Coronary artery (tissue), 2 donors: ENCODE results near the gene WDR82.

ENCODE experiments used
- DNase-seq: peaks from one replicate; pipeline ENCODE4 v3.0.0-alpha.2; 2017; ENCODE audit warnings: low spot score
- H3K27ac ChIP-seq, 2 donors: fragments of 200-600 bp; sonication (generic); one replicate each; pipeline ENCODE4 v1.5.1; 2016 to 2019
- H3K4me3 ChIP-seq: fragments of 200-600 bp; sonication (generic); 2 replicates; pipeline ENCODE4 v1.5.1; 2016; ENCODE audit warnings: mild to moderate bottlenecking, moderate library complexity
- CTCF ChIP-seq: fragments of 200-600 bp; sonication (generic); IDR thresholded peaks from one replicate; pipeline ENCODE4 v1.5.1; 2019; ENCODE audit warnings: antibody characterized with exemption

The WDR82 gene

GRCh38 chr3:52226229-52226817 lies 52.1 kb downstream of the WDR82 start:
- H3K4me3 ChIP-seq, result no peak overlapping the region
- DNase-seq, result no peak
- TF ChIP-seq CTCF, result no peak
- H3K27ac ChIP-seq, result no peak overlapping the region

- DNase-seq, result no peak
- TF ChIP-seq CTCF, result no peak
- Histone ChIP-seq H3K4me3 (no peak within 1 kb of the TSS), H3K27ac (no peak within 1 kb of the TSS)
These were observed 52.8 kb downstream of the WDR82 start, which contains the start of gene TLR9 for GRCh38 chr3:52225452-52226228. TLR9 (minus strand) TSS chr3:52225645; CDS start chr3:52225529, 116 bp downstream.

DNA sequence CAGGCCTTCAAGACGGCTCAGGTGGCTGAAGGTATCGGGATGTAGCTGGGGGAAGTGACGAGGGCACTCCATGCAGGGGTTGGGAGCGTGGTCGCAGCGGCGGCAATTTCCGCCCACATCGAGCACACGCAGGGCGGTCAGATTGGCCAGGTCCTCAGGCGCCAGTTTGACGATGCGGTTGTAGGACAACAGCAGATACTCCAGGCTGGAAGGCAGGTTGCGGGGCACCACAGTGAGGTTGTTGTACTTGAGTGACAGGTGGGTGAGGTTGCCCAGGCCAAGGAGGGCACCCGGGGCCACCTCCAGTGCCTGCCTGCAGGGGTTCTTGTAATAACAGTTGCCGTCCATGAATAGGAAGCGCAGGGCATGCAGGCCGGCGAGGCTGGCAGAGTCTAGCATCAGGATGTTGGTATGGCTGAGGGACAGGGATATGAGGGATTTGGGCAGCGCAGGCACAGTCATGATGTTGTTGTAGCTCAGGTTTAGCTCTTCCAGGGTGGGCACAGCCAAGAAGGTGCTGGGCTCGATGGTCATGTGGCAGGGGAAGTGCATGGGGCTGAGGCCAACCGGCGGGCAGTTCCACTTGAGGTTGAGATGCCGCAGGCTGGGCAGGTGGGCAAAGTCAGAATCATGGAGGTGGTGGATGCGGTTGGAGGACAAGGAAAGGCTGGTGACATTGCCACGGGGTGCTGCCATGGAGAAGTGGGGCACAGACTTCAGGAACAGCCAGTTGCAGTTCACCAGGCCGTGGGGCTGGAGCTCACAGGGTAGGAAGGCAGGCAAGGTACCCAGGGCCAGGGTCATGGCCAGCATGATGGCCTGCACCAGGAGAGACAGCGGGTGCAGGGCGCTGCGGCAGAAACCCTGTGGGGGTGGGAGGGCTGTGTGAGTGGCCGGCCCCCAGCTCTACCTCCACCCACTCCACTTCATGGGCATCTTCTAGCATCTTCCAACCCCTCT lies 54.7 kb downstream of the WDR82 start:
- DNase-seq, result no peak
- Histone ChIP-seq H3K27ac (no peak overlapping the region), H3K4me3 (no peak overlapping the region)
- TF ChIP-seq CTCF, result no peak

- TF ChIP-seq CTCF, result no peak
- H3K4me3 ChIP-seq, result no peak overlapping the region
- DNase-seq, result no peak
- no peak overlapping the region for H3K27ac ChIP-seq
These were observed 55.9 kb downstream of the WDR82 start for GRCh38 chr3:52222319-52223221.

DNA sequence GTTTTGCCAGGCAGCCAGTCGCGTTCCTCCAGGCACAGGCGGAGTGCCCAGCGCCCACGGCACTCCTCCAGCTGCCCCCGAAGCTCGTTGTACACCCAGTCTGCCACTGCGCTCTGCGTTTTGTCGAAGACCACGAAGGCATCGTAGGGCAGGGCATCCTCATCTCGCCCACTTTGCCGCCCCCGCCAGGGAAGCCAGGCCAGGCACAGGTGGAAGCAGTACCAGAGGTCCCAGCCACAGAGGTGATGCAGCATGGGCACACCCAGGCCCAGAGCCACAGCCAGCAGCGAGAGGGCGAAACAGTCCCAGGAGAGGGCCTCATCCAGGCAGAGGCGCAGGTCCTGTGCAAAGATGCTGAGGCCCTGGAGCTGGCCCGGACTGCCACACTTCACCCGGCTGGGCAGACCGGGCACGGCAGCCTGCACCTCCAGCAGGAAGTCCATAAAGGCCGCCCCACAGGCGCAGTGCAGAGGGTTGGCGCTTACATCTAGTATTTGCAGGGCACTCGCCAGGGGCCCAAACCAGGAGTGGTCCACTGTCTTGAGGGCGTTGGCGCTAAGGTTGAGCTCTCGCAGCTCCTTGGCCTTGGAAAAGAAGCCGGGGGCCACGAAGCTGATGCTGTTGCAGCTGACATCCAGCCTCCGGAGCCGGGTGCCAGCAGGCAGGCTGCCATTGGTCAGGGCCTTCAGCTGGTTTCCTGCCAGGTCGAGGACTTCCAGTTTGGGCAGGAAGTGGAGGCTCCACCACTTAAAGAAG lies 56.7 kb downstream of the WDR82 start:
- DNase-seq, result no peak
- H3K27ac ChIP-seq, result no peak overlapping the region
- no peak for TF ChIP-seq CTCF
- H3K4me3 ChIP-seq, result no peak overlapping the region
